ENCODE data around the gene C9orf50. TPM values are rescaled to one million over a fixed set of nuclear protein-coding genes. Genes with fewer than 3 reads are reported as not detected.
A peak's percentile ranks its signal among the peaks of the same experiment; 100 is the strongest.

The C9orf50 gene
- total RNA-seq = not detected

GRCh38 chr9:129620669-129621295 is at the start of gene C9orf50:
Gene C9orf50 (minus strand): TSS chr9:129621101. CDS start chr9:129620574, 527 bp downstream.
- no peak for TF ChIP-seq CTCF (IDR thresholded peaks at IDR 0.05)

GRCh38 chr9:129669946-129670345 is 49.0 kb upstream of the C9orf50 start:
- H3K36me3 ChIP-seq = no peaks in the 10 kb centered on the region
- H3K4me1 ChIP-seq = peaks cover 0 to 36% of the 10 kb centered on the region in 2 donors
- TF ChIP-seq CTCF (IDR thresholded peaks at IDR 0.05) = no peak
- intact Hi-C loops (cut with DNase I) = no loop called here
- peak overlapping the region in 1 of 2 donors; percentile 70 for H3K27ac ChIP-seq
- no peaks in the 10 kb centered on the region for H3K27me3 ChIP-seq
- H3K9me3 ChIP-seq = no peaks in the 10 kb centered on the region
- no peak for DNase-seq (ENCODE audit: low spot score in 2 of 2)
- peak overlapping the region in 1 of 2 donors; percentile 34 for H3K4me3 ChIP-seq

More at GRCh38 chr9:129620669-129621295, at the start of gene C9orf50:
- intact Hi-C loops (cut with DNase I) = no loop called here
- DNase-seq (ENCODE audit: low spot score in 2 of 2) = no peak
- Histone ChIP-seq H3K27ac (peak within 1 kb of the TSS in 1 of 2 donors; percentile 67), H3K27me3 (no peaks in the 10 kb centered on the region), H3K9me3 (no peaks in the 10 kb centered on the region), H3K4me1 (peaks cover 7 to 12% of the 10 kb centered on the region in 2 donors), H3K4me3 (peak within 1 kb of the TSS; percentile 74 to 95), H3K36me3 (no peaks in the 10 kb centered on the region)

GRCh38 chr9:129669141-129669718 is 48.3 kb upstream of the C9orf50 start:
- Histone ChIP-seq H3K4me1 (peaks cover 0 to 36% of the 10 kb centered on the region in 2 donors), H3K36me3 (no peaks in the 10 kb centered on the region), H3K27me3 (no peaks in the 10 kb centered on the region), H3K27ac (peak overlapping the region; percentile 66 to 74), H3K4me3 (peak overlapping the region in 1 of 2 donors; percentile 34), H3K9me3 (no peaks in the 10 kb centered on the region)
- no peak for TF ChIP-seq CTCF (IDR thresholded peaks at IDR 0.05)
- intact Hi-C loops (cut with DNase I) = no loop called here
- peak in 1 of 2 donors; percentile 77 for DNase-seq (ENCODE audit: low spot score in 2 of 2)

GRCh38 chr9:129667850-129668249 is 46.9 kb upstream of the C9orf50 start:
- H3K27me3 ChIP-seq = no peaks in the 10 kb centered on the region
- intact Hi-C loops (cut with DNase I) = loop anchor here (2.0 kb wide), 4 partner anchors 19 to 57 kb away; no protein-coding TSS in a partner anchor
- peak overlapping the region; percentile 59 to 76 for H3K4me3 ChIP-seq
- H3K36me3 ChIP-seq = no peaks in the 10 kb centered on the region
- H3K27ac ChIP-seq = peak overlapping the region; percentile 68 to 74
- H3K4me1 ChIP-seq = peaks cover 0 to 36% of the 10 kb centered on the region in 2 donors
- no peak for DNase-seq (ENCODE audit: low spot score in 2 of 2)
- no peaks in the 10 kb centered on the region for H3K9me3 ChIP-seq
- no peak for TF ChIP-seq CTCF (IDR thresholded peaks at IDR 0.05)

- H3K4me1 ChIP-seq = peaks cover 0 to 32% of the 10 kb centered on the region in 2 donors
- intact Hi-C loops (cut with DNase I) = loop anchor here (2.0 kb wide), 4 partner anchors 19 to 57 kb away; no protein-coding TSS in a partner anchor
- no peak for TF ChIP-seq CTCF (IDR thresholded peaks at IDR 0.05)
- DNase-seq (ENCODE audit: low spot score in 2 of 2) = no peak
- no peaks in the 10 kb centered on the region for H3K36me3 ChIP-seq
- H3K9me3 ChIP-seq = no peaks in the 10 kb centered on the region
- H3K27me3 ChIP-seq = no peaks in the 10 kb centered on the region
- H3K4me3 ChIP-seq = peak overlapping the region; percentile 59 to 76
- peak overlapping the region; percentile 68 to 74 for H3K27ac ChIP-seq
Measured at GRCh38 chr9:129667378-129667777, 46.5 kb upstream of the C9orf50 start.
